ENCODE measurements around the gene CHAC1. TPM values are rescaled to one million over a fixed set of nuclear protein-coding genes. Genes with fewer than 3 reads are reported as not detected.
A peak's percentile ranks its signal among the peaks of the same experiment; 100 is the strongest.
"Not testable (repeated sequence)": the region's sequence is repeated elsewhere in the genome, so short reads cannot be mapped to it uniquely, and the experiment has no call there.

CHAC1 gene
- total RNA-seq, 1 donor from 2014 or later: 4.8 TPM

- peak in 1 of 2 donors; percentile 17 for DNase-seq (ENCODE audit: low read depth in 2 of 2)
These were observed 2.8 kb downstream of the CHAC1 start for GRCh38 chr15:40955930-40956540.

DNA sequence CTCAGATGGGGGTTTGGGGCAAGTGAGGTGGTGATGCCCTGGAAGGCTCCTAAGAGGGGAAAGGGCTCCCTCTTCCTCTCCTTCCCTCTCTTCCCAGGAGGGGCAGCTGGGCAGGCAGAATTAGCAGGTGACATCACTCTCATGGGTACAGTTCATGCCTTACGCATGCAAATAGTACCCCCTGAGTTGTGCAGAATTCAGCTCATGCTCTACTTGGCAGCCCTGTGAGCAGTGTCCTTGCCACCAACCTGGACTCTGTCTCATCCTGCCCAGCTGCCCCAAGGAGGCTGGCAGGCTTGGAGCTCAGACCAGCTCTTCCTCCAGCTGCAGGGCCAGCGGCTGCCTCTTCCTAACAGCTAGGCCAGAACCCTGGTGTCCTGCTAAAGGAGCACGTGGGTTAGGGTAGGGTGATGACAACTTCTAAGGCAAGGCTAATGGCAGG, 3.3 kb downstream of the CHAC1 start:
- DNase-seq (ENCODE audit: low read depth in 2 of 2): no peak

DNA sequence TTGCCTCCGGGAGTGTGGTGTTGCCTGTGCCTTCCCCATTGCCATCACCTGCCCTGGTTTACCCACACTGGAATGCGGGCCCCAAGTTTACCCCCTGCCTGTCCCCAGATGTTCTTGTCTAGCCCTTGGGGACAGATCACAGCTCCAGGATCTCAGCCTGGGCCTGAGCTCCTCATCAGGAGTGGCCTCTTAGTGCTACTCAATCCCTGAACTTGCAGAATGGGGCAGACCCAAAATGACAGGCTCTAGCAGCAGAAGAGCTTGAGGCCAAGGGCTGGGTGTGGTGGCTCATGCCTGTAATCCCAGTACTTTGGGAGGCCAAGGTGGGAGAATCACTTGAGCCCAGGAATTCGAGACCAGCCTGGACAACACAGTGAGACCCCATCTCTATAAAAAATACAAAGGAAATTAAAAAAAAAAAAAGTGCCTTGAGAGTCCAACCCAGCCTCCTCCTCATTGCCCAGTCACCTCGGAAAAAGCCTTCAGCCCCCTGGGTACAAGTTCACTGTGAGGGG, 3.8 kb downstream of the CHAC1 start:
- DNase-seq (ENCODE audit: low read depth in 2 of 2): no peak

- no peak for DNase-seq (ENCODE audit: low read depth in 2 of 2)
These were observed 4.3 kb downstream of the CHAC1 start for GRCh38 chr15:40957581-40958051.

DNA sequence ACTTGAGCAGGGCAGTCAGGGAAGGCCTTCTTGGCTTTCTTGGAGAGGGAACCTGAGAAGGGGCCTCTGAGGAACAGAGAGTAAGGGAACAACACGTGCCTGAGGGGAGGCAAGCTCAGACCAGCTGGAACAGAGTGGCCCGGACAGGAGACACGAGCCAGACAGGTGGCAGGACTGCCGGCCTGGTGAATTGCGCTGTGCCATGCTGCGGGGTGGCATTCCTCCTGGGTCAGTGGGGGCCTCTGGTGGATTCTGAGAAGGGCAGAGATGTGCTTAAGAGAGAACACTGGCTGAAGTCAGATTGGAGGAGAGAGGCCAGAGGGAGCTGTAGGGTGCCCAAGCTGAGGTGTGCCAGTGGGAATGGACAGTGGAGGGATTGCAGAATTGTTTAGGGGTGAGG, 4.9 kb downstream of the CHAC1 start:
- no peak for DNase-seq (ENCODE audit: low read depth in 2 of 2)

DNA sequence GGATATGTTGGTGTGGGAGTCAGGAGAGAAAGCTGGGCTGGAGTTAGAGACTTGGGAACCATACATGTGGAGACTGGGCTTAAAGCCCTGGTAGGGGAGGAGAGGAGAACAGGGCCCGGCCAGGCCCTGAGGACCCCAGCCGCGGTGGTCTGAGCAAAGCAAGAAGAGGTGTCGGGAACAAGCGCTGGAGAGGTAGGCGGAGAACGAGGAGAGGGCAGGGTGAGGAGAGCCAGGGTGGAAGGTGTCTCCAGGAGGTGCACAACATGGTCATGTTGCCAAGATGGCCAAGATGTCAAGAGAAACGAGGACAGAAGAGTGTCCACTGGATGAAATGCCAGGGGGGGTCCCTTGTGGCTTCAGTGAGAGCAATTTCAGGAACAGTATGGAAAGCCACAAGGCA, 5.5 kb downstream of the CHAC1 start:
- no peak for DNase-seq (ENCODE audit: low read depth in 2 of 2)

- no peak for DNase-seq (ENCODE audit: low read depth in 2 of 2)
These were observed 6.3 kb downstream of the CHAC1 start for GRCh38 chr15:40959331-40960141.

DNA sequence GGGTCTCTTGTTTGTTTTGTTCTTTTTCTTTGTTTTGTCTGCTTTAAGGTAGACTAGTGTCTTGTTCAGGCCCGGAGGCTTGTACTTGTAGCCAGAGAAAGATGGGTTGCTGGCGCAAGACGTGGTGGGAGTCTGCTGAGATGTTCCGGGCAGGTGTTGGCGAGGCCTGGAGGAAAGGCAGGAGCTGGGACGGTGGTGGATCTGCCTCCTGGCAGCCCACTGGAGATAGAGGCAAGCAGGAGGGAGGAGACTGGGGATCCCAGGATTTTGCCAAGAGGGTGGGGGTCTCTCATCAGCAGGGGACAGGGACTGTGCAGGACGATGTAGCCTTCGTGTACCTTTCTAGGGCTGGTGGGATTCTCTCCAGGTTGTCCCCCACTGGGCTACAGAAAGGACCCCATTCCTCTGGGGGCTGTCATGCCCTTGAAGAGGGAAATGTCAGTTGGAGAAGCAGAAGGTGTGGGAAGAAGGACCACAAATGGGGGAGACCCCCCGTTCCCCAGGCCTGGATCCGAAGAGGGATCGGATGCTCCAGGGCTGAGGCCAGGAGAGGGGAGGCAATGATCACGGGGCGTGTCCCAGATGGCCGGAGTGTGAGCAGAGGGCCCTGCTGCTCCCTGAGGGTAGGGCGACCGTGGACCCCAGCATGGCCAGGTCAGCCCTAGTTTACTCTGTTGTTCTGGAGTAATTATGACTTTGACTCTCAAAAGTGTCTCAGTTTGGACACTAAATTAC, 7.0 kb downstream of the CHAC1 start:
- DNase-seq (ENCODE audit: low read depth in 2 of 2): no peak

GRCh38 chr15:40960925-40961324, 7.7 kb downstream of the CHAC1 start:
- no peak for DNase-seq (ENCODE audit: low read depth in 2 of 2)

DNA sequence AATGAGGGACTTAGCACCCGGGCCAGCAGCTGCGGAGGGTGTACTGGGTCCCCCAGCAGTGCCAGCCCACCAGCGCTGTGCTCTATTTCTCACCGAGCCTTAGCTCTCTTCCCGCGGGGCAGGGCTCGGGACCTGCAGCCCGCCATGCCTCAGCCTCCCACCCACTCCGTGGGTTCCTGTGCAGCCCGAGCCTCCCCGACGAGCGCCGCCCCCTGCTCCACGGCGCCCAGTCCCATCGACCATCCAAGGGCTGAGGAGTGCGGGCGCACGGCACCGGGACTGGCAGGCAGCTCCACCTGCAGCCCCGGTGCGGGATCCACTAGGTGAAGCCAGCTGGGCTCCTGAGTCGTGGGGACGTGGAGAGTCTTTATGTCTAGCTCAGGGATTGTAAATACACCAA, 8.5 kb downstream of the CHAC1 start:
- DNase-seq (ENCODE audit: low read depth in 2 of 2): not testable (repeated sequence)

DNA sequence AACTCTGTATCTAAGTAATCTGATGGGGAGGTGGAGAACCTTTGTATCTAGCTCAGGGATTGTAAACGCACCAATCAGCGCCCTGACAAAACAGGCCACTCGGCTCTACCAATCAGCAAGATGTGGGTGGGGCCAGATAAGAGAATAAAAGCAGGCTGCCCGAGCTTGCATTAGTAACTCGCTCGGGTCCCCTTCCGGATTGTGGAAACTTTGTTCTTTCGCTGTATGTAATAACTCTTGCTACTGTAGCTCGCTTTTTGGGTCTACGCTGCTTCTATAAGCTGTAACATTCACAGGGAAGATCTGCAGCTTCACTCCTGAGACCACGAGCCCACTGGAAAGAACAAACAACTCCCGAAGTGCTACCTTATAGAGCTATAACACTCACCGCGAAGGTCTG, 9.0 kb downstream of the CHAC1 start:
- not testable (repeated sequence) for DNase-seq (ENCODE audit: low read depth in 2 of 2)

- DNase-seq (ENCODE audit: low read depth in 2 of 2): no peak
These were observed 9.9 kb downstream of the CHAC1 start for GRCh38 chr15:40963201-40963600.

DNA sequence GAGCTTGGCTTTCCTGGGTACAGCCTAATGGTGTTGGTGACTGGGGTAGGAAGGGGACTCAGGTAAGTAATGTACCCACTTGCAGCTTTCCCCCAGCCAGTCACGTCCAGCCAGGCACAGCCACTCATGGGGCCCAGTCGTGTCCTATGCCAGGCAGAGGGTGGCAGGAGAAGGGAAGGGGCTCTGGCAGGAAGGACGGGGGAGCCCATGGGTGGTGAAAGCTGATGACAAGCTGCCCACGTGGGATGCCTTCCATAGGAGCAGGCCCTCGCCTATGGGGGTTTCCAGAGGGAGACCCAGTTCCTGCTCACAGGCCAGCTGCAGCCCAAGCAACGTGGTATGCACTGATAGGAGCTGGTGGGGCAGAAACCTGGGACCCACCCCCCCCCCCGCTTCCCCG, 10.7 kb downstream of the CHAC1 start:
- DNase-seq (ENCODE audit: low read depth in 2 of 2): no peak

DNA sequence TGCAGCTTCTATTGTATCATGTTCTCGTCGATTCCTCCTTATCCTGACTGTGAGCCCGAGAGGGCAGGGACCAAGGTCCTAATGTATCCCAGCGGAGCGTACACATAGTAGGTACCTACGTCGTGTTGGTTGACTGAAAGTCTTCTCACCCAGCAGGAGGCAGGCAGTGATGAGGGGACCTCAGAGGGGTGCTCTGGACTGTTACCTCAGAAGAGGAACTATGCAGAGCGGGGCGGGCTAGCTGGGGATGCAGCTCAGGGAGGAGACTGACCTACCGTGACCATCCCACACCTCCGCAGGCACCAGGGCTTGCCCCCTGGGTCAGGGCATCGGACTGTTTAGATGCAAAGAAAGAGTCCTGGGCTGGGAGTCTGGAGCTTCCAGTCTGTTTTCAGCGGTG, 11.4 kb downstream of the CHAC1 start:
- no peak for DNase-seq (ENCODE audit: low read depth in 2 of 2)

DNA sequence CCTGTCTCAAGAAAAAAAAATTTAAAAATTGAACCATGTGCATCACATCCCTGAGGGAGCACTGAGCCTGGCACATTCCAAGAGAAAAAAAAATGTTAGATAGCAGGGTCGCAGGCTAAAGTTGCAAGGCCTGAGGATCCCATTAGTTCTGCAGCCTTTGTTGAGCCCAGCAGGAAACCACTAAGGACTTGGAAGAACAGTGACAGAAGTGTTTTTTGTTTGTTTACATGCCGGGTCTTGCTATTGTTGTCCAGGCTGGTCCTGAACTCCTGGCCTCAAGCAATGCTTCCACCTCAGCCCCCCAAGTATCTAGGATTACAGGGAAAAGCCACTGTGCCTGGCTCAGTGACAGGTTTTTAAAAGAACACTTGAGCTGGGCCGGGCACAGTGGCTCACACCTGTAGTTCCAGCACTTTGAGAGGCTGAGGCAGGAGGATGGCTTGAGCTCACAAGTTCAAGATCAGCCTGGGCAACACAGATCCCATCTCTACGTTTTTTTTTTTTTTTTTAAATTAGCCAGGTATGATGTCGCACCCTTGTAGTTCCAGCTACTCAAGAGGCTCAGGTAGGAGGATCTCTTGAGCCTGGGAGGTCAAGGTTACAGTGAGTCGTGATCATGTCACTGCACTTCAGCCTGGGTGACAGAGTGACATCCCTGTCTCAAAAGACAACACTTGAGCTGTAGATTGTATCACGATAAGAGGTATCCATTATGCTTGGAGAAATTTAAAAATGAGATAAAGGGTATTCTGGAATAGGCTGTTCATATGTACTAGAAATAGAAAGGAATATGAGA, 15.2 kb downstream of the CHAC1 start:
- DNase-seq (ENCODE audit: low read depth in 2 of 2): no peak

- no peak for DNase-seq (ENCODE audit: low read depth in 2 of 2)
These were observed 16.1 kb downstream of the CHAC1 start for GRCh38 chr15:40969363-40969762.

- no peak for DNase-seq (ENCODE audit: low read depth in 2 of 2)
These were observed 21.6 kb downstream of the CHAC1 start for GRCh38 chr15:40974879-40975278.

GRCh38 chr15:40976819-40977218, 23.5 kb downstream of the CHAC1 start:
- no peak for DNase-seq (ENCODE audit: low read depth in 2 of 2)

DNA sequence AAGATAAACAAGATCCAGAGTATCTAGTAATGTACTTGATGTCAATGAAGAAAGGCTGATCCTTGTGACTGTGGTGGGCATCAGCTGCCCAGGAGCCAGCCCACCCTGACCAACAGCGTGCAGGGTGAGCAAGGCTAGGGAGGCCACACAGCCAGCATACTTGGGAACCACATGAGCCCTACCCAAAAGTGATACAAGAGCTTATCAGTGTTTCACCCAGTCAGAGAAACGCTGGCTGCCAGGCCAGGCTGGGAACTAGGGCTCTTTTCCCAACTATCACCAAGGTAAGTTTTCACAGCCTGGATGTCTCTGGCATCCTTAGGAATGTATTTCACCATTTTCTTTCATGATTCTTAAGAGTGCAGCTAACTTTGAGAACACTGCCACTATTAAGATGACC, 24.9 kb downstream of the CHAC1 start:
- DNase-seq (ENCODE audit: low read depth in 2 of 2): no peak

GRCh38 chr15:40978562-40978961, 25.3 kb downstream of the CHAC1 start:
- DNase-seq (ENCODE audit: low read depth in 2 of 2): no peak

GRCh38 chr15:40981186-40981585, 27.9 kb downstream of the CHAC1 start:
- peak in 1 of 2 donors; percentile 22 for DNase-seq (ENCODE audit: low read depth in 2 of 2)
